ENCODE data around the gene CDH6. TPM values are rescaled to one million over a fixed set of nuclear protein-coding genes. Genes with fewer than 3 reads are reported as not detected.

Gene CDH6
- total and polyA plus RNA-seq, 2 donors (not counting 1 experiment from before 2014, with no cell fraction given) = not detected

GRCh38 chr5:31357038-31357437 is 163.6 kb downstream of the CDH6 start:
- Histone ChIP-seq H3K27ac (ENCODE audit: low read length in 2 of 2) (no peak overlapping the region), H2AFZ (ENCODE audit: insufficient read depth, low read depth, low read length, poor library complexity, severe bottlenecking) (no peak overlapping the region), H3K9ac (ENCODE audit: low read length) (no peak overlapping the region), H4K20me1 (ENCODE audit: control insufficient read depth, insufficient read depth, low read length, poor library complexity, severe bottlenecking) (no peaks in the 10 kb centered on the region), H3K4me3 (ENCODE audit: control extremely low read depth in 1 of 5, extremely low read depth in 1 of 5, insufficient read depth in 1 of 5, low read depth in 2 of 5, low read length in 4 of 5) (no peak overlapping the region), H3K4me1 (ENCODE audit: control insufficient read depth in 2 of 2, insufficient read depth in 2 of 2, low read length in 2 of 2) (no peaks in the 10 kb centered on the region), H3K36me3 (replicated peaks in 1 of 2; ENCODE audit: control extremely low read depth in 1 of 2, control insufficient read depth in 1 of 2, extremely low read depth in 1 of 2, insufficient read depth in 2 of 2, low read length in 1 of 2) (no peaks in the 10 kb centered on the region), H3K79me2 (ENCODE audit: control insufficient read depth, insufficient read depth, low read length) (no peaks in the 10 kb centered on the region), H3K4me2 (replicated peaks; ENCODE audit: low read depth, low read length, poor library complexity, severe bottlenecking) (no peak overlapping the region), H3K27me3 (replicated peaks in 1 of 4; ENCODE audit: control extremely low read depth in 1 of 4, control insufficient read depth in 3 of 4, insufficient read depth in 4 of 4, low read length in 3 of 4) (peaks cover 0 to 6% (median 0%) of the 10 kb centered on the region in 4 experiments), H3K9me3 (ENCODE audit: control extremely low read depth in 1 of 3, control insufficient read depth in 2 of 3, insufficient read depth in 1 of 3, low read length in 2 of 3) (peaks cover 0 to 10% (median 0%) of the 10 kb centered on the region in 3 donors)
- TF ChIP-seq CTCF (IDR thresholded peaks at IDR 0.05) = no peak
- no peak for TF ChIP-seq EZH2 (IDR thresholded peaks at IDR 0.05; ENCODE audit: borderline replicate concordance, insufficient read depth, low read depth, low read length, poor library complexity, severe bottlenecking)
- intact Hi-C loops (cut with micrococcal nuclease) = no loop called here
- DNase-seq (no peak), ATAC-seq (ENCODE audit: low read depth) (no peak)
- CTCF ChIA-PET = no interaction called here
- Mint-ChIP-seq H3K4me1 (no peaks in the 10 kb centered on the region), H3K4me3 (no peak overlapping the region), H3K27me3 (peaks cover 5% of the 10 kb centered on the region), H3K27ac (no peak overlapping the region), H3K9me3 (ENCODE audit: insufficient read depth) (peaks cover 5% of the 10 kb centered on the region)
- 91% methylated on average over 10 of the region's 11 CpGs for WGBS (ENCODE audit: insufficient coverage)
- POLR2A ChIA-PET = no interaction called here

GRCh38 chr5:31359839-31360238 is 166.4 kb downstream of the CDH6 start:
- H3K4me2 ChIP-seq (replicated peaks; ENCODE audit: low read depth, low read length, poor library complexity, severe bottlenecking) = no peak overlapping the region
- 71% methylated on average over 1 of the region's 3 CpGs for WGBS (ENCODE audit: insufficient coverage)
- ATAC-seq (ENCODE audit: low read depth) (no peak), DNase-seq (no peak)
- H3K27ac ChIP-seq (ENCODE audit: low read length in 2 of 2) = no peak overlapping the region
- H3K4me3 ChIP-seq (ENCODE audit: control extremely low read depth in 1 of 5, extremely low read depth in 1 of 5, insufficient read depth in 1 of 5, low read depth in 2 of 5, low read length in 4 of 5) = no peak overlapping the region
- no peaks in the 10 kb centered on the region for H3K79me2 ChIP-seq (ENCODE audit: control insufficient read depth, insufficient read depth, low read length)
- H3K27ac Mint-ChIP-seq = no peak overlapping the region
- H3K9ac ChIP-seq (ENCODE audit: low read length) = no peak overlapping the region
- H3K27me3 Mint-ChIP-seq = no peaks in the 10 kb centered on the region
- no peak overlapping the region for H3K4me3 Mint-ChIP-seq
- H3K4me1 ChIP-seq (ENCODE audit: control insufficient read depth in 2 of 2, insufficient read depth in 2 of 2, low read length in 2 of 2) = no peaks in the 10 kb centered on the region
- no peak overlapping the region for H2AFZ ChIP-seq (ENCODE audit: insufficient read depth, low read depth, low read length, poor library complexity, severe bottlenecking)
- TF ChIP-seq CTCF (IDR thresholded peaks at IDR 0.05) (no peak), EZH2 (IDR thresholded peaks at IDR 0.05; ENCODE audit: borderline replicate concordance, insufficient read depth, low read depth, low read length, poor library complexity, severe bottlenecking) (no peak)
- peaks cover 0 to 10% (median 0%) of the 10 kb centered on the region in 3 donors for H3K9me3 ChIP-seq (ENCODE audit: control extremely low read depth in 1 of 3, control insufficient read depth in 2 of 3, insufficient read depth in 1 of 3, low read length in 2 of 3)
- no peaks in the 10 kb centered on the region for H4K20me1 ChIP-seq (ENCODE audit: control insufficient read depth, insufficient read depth, low read length, poor library complexity, severe bottlenecking)
- ChIA-PET POLR2A (no interaction called here), CTCF (no interaction called here)
- intact Hi-C loops (cut with micrococcal nuclease) = no loop called here
- H3K4me1 Mint-ChIP-seq = no peaks in the 10 kb centered on the region
- H3K27me3 ChIP-seq (replicated peaks in 1 of 4; ENCODE audit: control extremely low read depth in 1 of 4, control insufficient read depth in 3 of 4, insufficient read depth in 4 of 4, low read length in 3 of 4) = peaks cover 0 to 6% (median 0%) of the 10 kb centered on the region in 4 experiments
- no peaks in the 10 kb centered on the region for H3K36me3 ChIP-seq (replicated peaks in 1 of 2; ENCODE audit: control extremely low read depth in 1 of 2, control insufficient read depth in 1 of 2, extremely low read depth in 1 of 2, insufficient read depth in 2 of 2, low read length in 1 of 2)
- peaks cover 4% of the 10 kb centered on the region for H3K9me3 Mint-ChIP-seq (ENCODE audit: insufficient read depth)

All from B cell (primary cell).